Stimulated activated CD4-positive, alpha-beta T cell treated with anti-CD3 and anti-CD28 coated beads, Interleukin-2, amount 100 ng/mL, for 48 hours (primary cell): ENCODE measurements around the gene COMMD6.

Experiments used
- DNase-seq, 2 donors: peaks; one replicate each; pipeline ENCODE4 v3.0.0-alpha.2; 2020

Gene COMMD6

GRCh38 chr13:75521956-75522355 lies 15.7 kb downstream of the COMMD6 start:
- DNase-seq, result no peak

- no peak for DNase-seq
Measured at GRCh38 chr13:75518439-75519088, 19.1 kb downstream of the COMMD6 start.

- no peak for DNase-seq
Measured at GRCh38 chr13:75514080-75514995, 23.3 kb downstream of the COMMD6 start.

GRCh38 chr13:75513271-75513670 lies 24.4 kb downstream of the COMMD6 start:
- no peak for DNase-seq

GRCh38 chr13:75512253-75512652 lies 25.4 kb downstream of the COMMD6 start:
- no peak for DNase-seq

GRCh38 chr13:75511051-75511625 lies 26.5 kb downstream of the COMMD6 start:
- DNase-seq, result no peak

GRCh38 chr13:75508002-75508548 lies 29.6 kb downstream of the COMMD6 start:
- DNase-seq, result no peak

GRCh38 chr13:75507027-75508001 lies 30.3 kb downstream of the COMMD6 start:
- DNase-seq, result no peak

- DNase-seq, result no peak
Measured at GRCh38 chr13:75506018-75506417, 31.6 kb downstream of the COMMD6 start.

GRCh38 chr13:75505327-75505726 lies 32.3 kb downstream of the COMMD6 start:
- DNase-seq, result no peak

- no peak for DNase-seq
Measured at GRCh38 chr13:75495938-75496337, 41.7 kb downstream of the COMMD6 start.

GRCh38 chr13:75494491-75494890 lies 43.1 kb downstream of the COMMD6 start:
- no peak for DNase-seq

- no peak for DNase-seq
Measured at GRCh38 chr13:75493156-75493555, 44.5 kb downstream of the COMMD6 start.

- no peak for DNase-seq
Measured at GRCh38 chr13:75492389-75492788, 45.3 kb downstream of the COMMD6 start.

GRCh38 chr13:75491376-75491775 lies 46.3 kb downstream of the COMMD6 start:
- no peak for DNase-seq

GRCh38 chr13:75489502-75490263 lies 48.0 kb downstream of the COMMD6 start:
- no peak for DNase-seq

GRCh38 chr13:75486146-75487062 lies 51.2 kb downstream of the COMMD6 start:
- DNase-seq, result no peak

- DNase-seq, result no peak
Measured at GRCh38 chr13:75485286-75486062, 52.2 kb downstream of the COMMD6 start.

GRCh38 chr13:75482820-75483079 lies 54.9 kb downstream of the COMMD6 start:
- no peak for DNase-seq
